Coronary artery (tissue), 2 donors: ENCODE data around the gene CD44.

Experiments
- DNase-seq: peaks from one replicate; pipeline ENCODE4 v3.0.0-alpha.2; 2017; ENCODE audit warnings: low spot score
- H3K27ac ChIP-seq, 2 donors: fragments of 200-600 bp; sonication (generic); one replicate each; pipeline ENCODE4 v1.5.1; 2016 to 2019
- H3K4me3 ChIP-seq: fragments of 200-600 bp; sonication (generic); 2 replicates; pipeline ENCODE4 v1.5.1; 2016; ENCODE audit warnings: mild to moderate bottlenecking, moderate library complexity
- CTCF ChIP-seq: fragments of 200-600 bp; sonication (generic); IDR thresholded peaks from one replicate; pipeline ENCODE4 v1.5.1; 2019; ENCODE audit warnings: antibody characterized with exemption

CD44 gene

GRCh38 chr11:35157814-35158700, 19.1 kb downstream of the CD44 start:
- DNase-seq = no peak
- TF ChIP-seq CTCF = no peak
- peak overlapping the region; percentile 47 to 72 for H3K27ac ChIP-seq
- H3K4me3 ChIP-seq = no peak overlapping the region

- DNase-seq = no peak
- Histone ChIP-seq H3K27ac (peak overlapping the region; percentile 47 to 72), H3K4me3 (no peak overlapping the region)
- no peak for TF ChIP-seq CTCF
These were observed 19.9 kb downstream of the CD44 start for GRCh38 chr11:35158701-35159510.

- no peak for TF ChIP-seq CTCF
- no peak for DNase-seq
- Histone ChIP-seq H3K27ac (peak overlapping the region in 1 of 2 donors; percentile 72), H3K4me3 (no peak overlapping the region)
These were observed 21.4 kb downstream of the CD44 start for GRCh38 chr11:35160246-35160824.

GRCh38 chr11:35160902-35161597, 22.1 kb downstream of the CD44 start:
- TF ChIP-seq CTCF = no peak

GRCh38 chr11:35162745-35163144, 23.8 kb downstream of the CD44 start:
- TF ChIP-seq CTCF = no peak
- DNase-seq = no peak
- no peak overlapping the region for H3K4me3 ChIP-seq
- H3K27ac ChIP-seq = peak overlapping the region; percentile 44 to 80

More at GRCh38 chr11:35160902-35161597, 22.1 kb downstream of the CD44 start:
- DNase-seq = no peak
- H3K4me3 ChIP-seq = no peak overlapping the region
- peak overlapping the region in 1 of 2 donors; percentile 72 for H3K27ac ChIP-seq

GRCh38 chr11:35163209-35163608, 24.2 kb downstream of the CD44 start:
- TF ChIP-seq CTCF = no peak
- H3K27ac ChIP-seq = peak overlapping the region; percentile 44 to 80

More at GRCh38 chr11:35163209-35163608, 24.2 kb downstream of the CD44 start:
- H3K4me3 ChIP-seq = no peak overlapping the region
- DNase-seq = no peak
